ENCODE measurements around the gene SVOPL.
A peak's percentile ranks its signal among the peaks of the same experiment; 100 is the strongest.

The SVOPL gene

DNA sequence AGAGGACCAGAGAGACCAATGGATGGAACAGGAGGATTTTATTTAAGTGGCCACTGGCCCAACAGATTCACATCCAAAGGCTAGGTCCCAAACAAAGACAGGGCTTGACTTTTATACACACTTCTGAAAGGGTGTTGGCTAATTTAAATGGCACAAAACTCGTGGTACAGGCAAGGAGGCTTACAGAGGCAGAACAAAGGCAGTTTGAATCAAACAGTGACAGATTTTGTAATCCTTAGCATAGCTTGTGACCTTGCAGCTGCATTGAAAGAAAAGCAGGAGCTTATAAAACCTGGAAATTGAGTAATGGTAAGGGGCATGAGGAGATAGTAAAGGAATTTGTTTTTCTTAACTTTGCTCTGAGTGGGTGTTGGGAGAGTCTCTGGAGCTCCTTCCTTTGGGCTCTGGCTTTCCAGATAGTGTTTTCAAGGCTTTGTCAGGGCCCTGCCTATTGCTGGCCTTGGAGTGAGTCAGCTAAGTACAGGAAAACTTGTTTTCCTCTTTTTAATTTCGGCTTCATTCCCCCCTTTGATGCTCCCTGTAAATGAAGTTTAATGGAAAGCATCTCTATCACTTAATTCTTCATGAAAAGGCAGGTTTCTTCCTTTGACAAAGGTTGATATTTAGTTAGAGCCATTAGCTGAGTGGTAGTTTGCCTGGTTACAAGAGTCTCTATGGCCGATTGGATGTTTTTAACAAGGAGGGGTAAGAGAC, 144.2 kb downstream of the SVOPL start:
- DNase-seq (no peak), ATAC-seq (ENCODE audit: insufficient read depth, low read depth) (no peak)
- Histone ChIP-seq H4K20me1 (ENCODE audit: insufficient read depth, low read length) (no peaks in the 10 kb centered on the region), H3K4me2 (ENCODE audit: insufficient read depth, low read length) (no peak overlapping the region), H3K9ac (ENCODE audit: low read depth, low read length) (no peak overlapping the region), H3K4me3 (ENCODE audit: low read depth in 1 of 2, low read length in 2 of 2) (peak overlapping the region in 1 of 2 experiments; percentile 10; a peak in 1 of 4 replicates), H3K27me3 (ENCODE audit: insufficient read depth, low read length, poor library complexity) (no peaks in the 10 kb centered on the region), H3K9me3 (ENCODE audit: insufficient read depth, low read length, severe bottlenecking) (peaks cover 64% of the 10 kb centered on the region), H3K4me1 (ENCODE audit: insufficient read depth, low read length) (no peaks in the 10 kb centered on the region), H3K79me2 (ENCODE audit: insufficient read depth, low read length) (no peaks in the 10 kb centered on the region), H2AFZ (ENCODE audit: low read depth, low read length) (no peak overlapping the region), H3K27ac (ENCODE audit: low read length) (no peak overlapping the region), H3K36me3 (ENCODE audit: insufficient read depth, low read length) (peaks cover 100% of the 10 kb centered on the region)
- TF ChIP-seq, protein P1, sequence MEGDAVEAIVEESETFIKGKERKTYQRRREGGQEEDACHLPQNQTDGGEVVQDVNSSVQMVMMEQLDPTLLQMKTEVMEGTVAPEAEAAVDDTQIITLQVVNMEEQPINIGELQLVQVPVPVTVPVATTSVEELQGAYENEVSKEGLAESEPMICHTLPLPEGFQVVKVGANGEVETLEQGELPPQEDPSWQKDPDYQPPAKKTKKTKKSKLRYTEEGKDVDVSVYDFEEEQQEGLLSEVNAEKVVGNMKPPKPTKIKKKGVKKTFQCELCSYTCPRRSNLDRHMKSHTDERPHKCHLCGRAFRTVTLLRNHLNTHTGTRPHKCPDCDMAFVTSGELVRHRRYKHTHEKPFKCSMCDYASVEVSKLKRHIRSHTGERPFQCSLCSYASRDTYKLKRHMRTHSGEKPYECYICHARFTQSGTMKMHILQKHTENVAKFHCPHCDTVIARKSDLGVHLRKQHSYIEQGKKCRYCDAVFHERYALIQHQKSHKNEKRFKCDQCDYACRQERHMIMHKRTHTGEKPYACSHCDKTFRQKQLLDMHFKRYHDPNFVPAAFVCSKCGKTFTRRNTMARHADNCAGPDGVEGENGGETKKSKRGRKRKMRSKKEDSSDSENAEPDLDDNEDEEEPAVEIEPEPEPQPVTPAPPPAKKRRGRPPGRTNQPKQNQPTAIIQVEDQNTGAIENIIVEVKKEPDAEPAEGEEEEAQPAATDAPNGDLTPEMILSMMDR (IDR thresholded peaks at IDR 0.05; ENCODE audit: borderline replicate concordance, extremely low read depth, low read length, poor library complexity, severe bottlenecking) = no peak
- no peak for TF ChIP-seq EZH2 (IDR thresholded peaks at IDR 0.05; ENCODE audit: borderline replicate concordance, low read depth, low read length, severe bottlenecking)

DNA sequence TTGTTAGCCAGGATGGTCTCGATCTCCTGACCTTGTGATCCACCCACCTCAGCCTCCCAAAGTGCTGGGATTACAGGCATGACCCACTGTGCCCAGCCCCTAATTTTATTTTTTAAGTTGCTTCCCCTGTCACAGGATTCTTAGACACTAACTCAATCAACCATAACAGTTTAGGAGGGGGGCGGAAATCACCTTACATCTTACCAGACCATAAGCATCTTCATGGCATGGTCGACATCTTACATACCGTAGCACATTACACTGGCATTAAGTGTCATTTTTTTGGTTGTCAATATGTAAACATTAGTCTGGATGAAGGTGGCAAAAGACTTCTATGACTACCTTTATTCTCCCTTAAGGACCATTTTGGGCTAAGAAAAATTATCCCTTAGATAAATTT, 145.5 kb downstream of the SVOPL start:
- no peak for DNase-seq
- Histone ChIP-seq H4K20me1 (ENCODE audit: insufficient read depth, low read length) (no peaks in the 10 kb centered on the region), H3K27me3 (ENCODE audit: insufficient read depth, low read length, poor library complexity) (no peaks in the 10 kb centered on the region), H3K36me3 (ENCODE audit: insufficient read depth, low read length) (peaks cover 100% of the 10 kb centered on the region), H3K4me1 (ENCODE audit: insufficient read depth, low read length) (no peaks in the 10 kb centered on the region), H3K9me3 (ENCODE audit: insufficient read depth, low read length, severe bottlenecking) (peaks cover 59% of the 10 kb centered on the region), H3K4me2 (ENCODE audit: insufficient read depth, low read length) (no peak overlapping the region), H3K27ac (ENCODE audit: low read length) (no peak overlapping the region), H3K9ac (ENCODE audit: low read depth, low read length) (no peak overlapping the region), H3K79me2 (ENCODE audit: insufficient read depth, low read length) (no peaks in the 10 kb centered on the region), H3K4me3 (ENCODE audit: low read depth in 1 of 2, low read length in 2 of 2) (no peak overlapping the region), H2AFZ (ENCODE audit: low read depth, low read length) (no peak overlapping the region)
- ATAC-seq (ENCODE audit: insufficient read depth, low read depth) = no peak
- TF ChIP-seq EZH2 (IDR thresholded peaks at IDR 0.05; ENCODE audit: borderline replicate concordance, low read depth, low read length, severe bottlenecking) = no peak
- TF ChIP-seq, protein P1 (IDR thresholded peaks at IDR 0.05; ENCODE audit: borderline replicate concordance, extremely low read depth, low read length, poor library complexity, severe bottlenecking) = no peak

DNA sequence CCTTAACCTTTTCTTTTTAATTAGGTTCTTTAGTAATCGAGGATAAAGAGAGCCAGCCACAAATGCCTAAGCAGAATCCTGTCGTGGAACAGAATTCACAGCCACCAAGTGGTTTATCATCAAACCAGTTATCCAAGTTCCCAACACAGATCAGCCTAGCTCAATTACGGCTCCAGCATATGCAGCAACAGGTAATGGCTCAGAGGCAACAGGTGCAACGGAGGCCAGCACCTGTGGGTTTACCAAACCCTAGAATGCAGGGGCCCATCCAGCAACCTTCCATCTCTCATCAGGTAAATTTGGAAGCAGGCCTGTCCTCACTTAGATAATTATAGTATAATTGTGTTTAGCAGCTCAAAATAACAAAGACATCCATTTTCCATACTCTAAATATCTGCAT, 146.5 kb downstream of the SVOPL start:
- Histone ChIP-seq H3K27me3 (ENCODE audit: insufficient read depth, low read length, poor library complexity) (no peaks in the 10 kb centered on the region), H2AFZ (ENCODE audit: low read depth, low read length) (no peak overlapping the region), H3K4me2 (ENCODE audit: insufficient read depth, low read length) (no peak overlapping the region), H3K36me3 (ENCODE audit: insufficient read depth, low read length) (peaks cover 99% of the 10 kb centered on the region), H3K27ac (ENCODE audit: low read length) (no peak overlapping the region), H4K20me1 (ENCODE audit: insufficient read depth, low read length) (no peaks in the 10 kb centered on the region), H3K4me1 (ENCODE audit: insufficient read depth, low read length) (no peaks in the 10 kb centered on the region), H3K4me3 (ENCODE audit: low read depth in 1 of 2, low read length in 2 of 2) (no peak overlapping the region), H3K9me3 (ENCODE audit: insufficient read depth, low read length, severe bottlenecking) (peaks cover 57% of the 10 kb centered on the region), H3K9ac (ENCODE audit: low read depth, low read length) (no peak overlapping the region), H3K79me2 (ENCODE audit: insufficient read depth, low read length) (no peaks in the 10 kb centered on the region)
- no peak for ATAC-seq (ENCODE audit: insufficient read depth, low read depth)
- no peak for DNase-seq
- no peak for TF ChIP-seq EZH2 (IDR thresholded peaks at IDR 0.05; ENCODE audit: borderline replicate concordance, low read depth, low read length, severe bottlenecking)
- TF ChIP-seq, protein P1 (IDR thresholded peaks at IDR 0.05; ENCODE audit: borderline replicate concordance, extremely low read depth, low read length, poor library complexity, severe bottlenecking) = no peak
